GM23248 (cell line): ENCODE measurements around the gene MAP3K7CL.

Source experiments
- EZH2 ChIP-seq: fragments of 200-600 bp; sonication (generic); IDR thresholded peaks from 2 replicates; pipeline ENCODE4 v1.6.1; 2018; ENCODE audit warnings: antibody characterized with exemption, mild to moderate bottlenecking; ENCODE audit not compliant: insufficient read depth, poor library complexity, severe bottlenecking
- EZH2phosphoT487 ChIP-seq: fragments of 200-600 bp; sonication (generic); IDR thresholded peaks from 2 replicates; pipeline ENCODE4 v1.6.1; 2018; ENCODE audit warnings: antibody characterized with exemption, moderate library complexity, mild to moderate bottlenecking, low read depth; ENCODE audit not compliant: insufficient read depth

DNA sequence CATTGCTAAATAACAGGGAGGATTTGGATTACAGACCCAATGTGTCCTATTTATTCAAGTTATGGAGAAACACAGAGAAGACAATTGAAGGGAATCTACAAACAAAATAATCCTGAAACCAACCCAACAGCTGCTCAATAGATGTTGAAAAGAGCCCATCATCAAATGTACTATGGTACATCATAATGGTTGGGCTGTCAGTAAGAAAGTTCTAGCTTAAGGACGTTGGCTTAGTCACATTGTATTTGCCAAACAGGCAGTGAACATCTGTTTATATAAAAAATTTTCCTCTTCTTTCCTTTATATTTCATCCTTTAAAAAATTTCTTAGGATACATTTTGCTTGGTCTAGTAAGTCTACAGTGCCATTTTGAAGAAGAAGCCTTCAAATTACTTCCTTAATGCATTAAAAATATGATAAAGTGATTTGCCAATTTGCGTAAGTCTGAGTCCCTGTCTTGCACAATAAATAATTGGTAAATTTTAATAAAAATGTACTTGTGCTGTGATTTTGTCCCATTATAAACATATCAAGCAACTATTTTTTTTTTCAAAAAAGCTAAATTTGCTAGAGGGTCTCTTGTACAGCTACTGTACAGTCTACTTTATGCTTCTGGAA, 14.4 kb downstream of the MAP3K7CL start:
- TF ChIP-seq EZH2phosphoT487: no peak
- TF ChIP-seq EZH2: no peak
